Putamen (tissue), 1 donor: ENCODE results near the gene IFNA21.
"Not testable (repeated sequence)": the region's sequence is repeated elsewhere in the genome, so short reads cannot be mapped to it uniquely, and the experiment has no call there.

ENCODE experiments used
- DNase-seq: peaks from one replicate; pipeline ENCODE4 v3.0.0-alpha.2; 2016; ENCODE audit warnings: low spot score

The IFNA21 gene

DNA sequence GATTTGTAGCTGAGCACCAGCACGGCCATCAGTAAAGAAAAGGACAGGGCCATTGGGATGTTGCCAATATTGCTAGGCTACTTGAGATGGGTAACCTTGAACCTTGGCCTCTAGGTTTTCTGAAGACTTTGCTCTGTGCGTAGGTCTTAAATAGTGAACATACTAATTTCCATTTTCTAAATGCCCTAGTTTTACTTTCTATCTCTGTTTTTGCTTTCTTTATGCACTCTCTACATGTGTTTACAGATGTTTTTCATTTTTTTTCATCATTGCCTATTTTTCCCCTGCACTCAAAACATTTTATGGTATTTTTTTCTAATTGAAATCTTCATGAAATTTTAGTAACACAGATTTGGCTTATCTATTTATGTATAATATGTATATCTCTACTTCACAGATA lies at the start of gene IFNA21:
TSS of gene IFNA21 (minus strand) at position 101 of the 400 bp plus-strand sequence. CDS start at position 53, 48 bp downstream.
- DNase-seq = not testable (repeated sequence)

DNA sequence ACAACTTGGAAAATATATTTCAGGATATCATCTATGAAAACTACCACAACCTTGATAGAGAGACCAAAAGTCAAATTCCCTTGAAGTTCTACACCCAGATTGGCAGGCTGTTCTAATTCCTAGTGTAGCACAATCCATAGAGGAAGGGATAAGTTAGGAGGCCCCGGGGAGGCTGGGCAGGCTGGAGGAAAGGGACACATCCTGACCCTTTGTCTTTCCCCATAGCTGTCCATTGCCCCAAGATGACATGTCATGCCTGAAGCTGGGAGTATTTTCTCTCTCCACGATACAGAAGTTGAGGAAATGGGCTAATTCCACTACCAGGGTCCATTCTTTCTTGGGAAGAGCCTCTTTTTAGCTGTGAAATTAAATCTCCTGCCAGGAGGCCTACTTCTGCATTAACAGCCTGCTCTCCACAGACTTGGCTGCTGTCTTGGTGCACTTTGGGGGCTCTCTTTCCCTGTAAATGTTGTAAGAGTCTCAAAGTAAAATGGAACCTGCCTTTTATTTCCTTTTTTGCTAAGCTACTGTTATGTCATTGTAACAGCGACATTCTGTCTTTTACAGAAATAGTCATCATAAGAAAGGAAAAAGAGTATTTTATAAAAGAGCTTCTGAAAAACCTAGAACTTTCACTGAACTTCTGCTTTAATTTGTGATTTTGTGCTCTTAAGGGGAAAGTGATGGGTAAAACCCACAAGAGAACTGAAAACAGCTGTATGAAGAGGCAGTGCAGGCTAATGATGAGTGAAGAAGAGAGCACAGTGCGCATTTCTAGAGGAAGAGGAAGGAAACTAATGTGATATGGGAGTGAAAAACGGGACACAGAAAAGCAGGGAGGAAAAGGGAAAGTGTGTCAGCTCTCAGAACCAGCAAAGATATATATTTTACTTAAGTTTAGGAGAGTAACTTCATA lies 47.2 kb upstream of the IFNA21 start:
- not testable (repeated sequence) for DNase-seq

DNA sequence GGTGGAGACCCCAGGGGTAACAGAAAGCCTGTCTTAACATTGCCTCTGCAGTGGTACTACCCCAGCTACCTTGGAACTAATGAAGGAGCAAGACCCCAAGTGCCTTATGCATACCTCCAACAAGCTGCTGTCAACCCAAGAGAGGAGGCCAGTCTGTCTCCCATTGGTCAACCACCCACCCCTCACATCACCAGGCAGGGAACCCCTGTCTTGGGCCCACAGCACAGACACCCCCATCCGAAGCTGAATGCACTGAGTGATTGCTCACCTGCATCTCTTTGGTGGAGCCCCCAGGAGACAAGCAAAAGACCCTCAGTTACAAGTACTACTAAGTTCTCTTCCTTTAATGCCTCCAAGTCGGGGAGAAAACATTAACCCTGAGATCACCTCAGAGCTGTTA lies 45.7 kb upstream of the IFNA21 start:
- not testable (repeated sequence) for DNase-seq

DNA sequence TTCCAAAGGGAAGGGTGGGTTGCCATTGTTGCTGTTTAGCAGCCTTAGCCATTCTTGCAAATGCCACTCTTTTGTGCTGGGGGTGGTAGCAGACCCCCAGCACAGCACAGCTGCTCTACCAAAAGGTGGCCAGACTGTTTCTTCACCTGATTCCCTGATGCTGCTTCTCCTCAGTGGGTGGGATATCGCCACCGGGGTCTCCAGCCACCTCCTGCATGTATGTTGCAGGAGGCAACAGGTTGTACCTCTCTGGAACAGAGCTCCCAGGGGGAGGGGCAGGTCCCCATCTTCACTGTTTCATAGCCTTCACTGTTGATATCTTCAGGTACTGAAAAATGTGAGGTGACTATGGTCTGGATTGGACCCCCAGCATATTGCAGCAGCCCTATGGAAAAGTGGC lies 44.3 kb upstream of the IFNA21 start:
- DNase-seq = not testable (repeated sequence)

DNA sequence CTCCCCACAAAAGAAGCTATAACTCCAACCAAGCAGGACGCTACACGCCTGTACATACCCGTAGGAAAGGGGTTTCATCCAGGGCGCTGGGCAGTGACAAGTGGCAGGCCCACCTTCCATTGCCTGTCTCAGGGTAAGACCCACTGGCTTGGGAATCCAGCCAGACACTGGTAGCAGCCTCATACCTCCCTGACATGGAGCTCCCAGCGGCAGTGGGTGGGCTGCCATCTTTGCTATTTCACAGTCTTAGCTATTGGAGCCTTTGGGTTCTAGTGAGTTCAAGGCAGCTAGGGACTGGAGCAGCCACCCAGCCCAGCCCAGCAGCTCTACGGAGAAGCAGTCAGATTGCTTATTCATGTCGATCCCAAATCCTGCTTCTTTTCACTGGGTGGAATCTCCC lies 43.9 kb upstream of the IFNA21 start:
- no peak for DNase-seq

DNA sequence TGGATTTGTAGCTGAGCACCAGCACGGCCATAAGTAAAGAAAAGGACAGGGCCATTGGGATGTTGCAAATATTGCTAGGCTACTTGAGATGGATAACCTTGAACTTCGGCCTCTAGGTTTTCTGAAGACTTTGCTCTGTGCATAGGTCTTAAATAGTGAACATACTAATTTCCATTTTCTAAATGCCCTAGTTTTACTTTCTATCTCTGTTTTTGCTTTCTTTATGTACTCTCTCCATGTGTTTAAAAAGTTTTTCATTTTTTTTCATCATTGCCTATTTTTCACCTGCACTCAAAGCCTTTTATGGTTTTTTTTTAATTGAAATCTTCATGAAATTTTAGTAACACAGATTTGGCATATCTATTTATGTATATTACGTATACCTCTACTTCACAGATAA lies 40.6 kb upstream of the IFNA21 start, which contains the start of gene IFNA10:
TSS of gene IFNA10 (minus strand) at position 101 of the 400 bp plus-strand sequence. CDS start at position 55, 46 bp downstream.
- DNase-seq = not testable (repeated sequence)

DNA sequence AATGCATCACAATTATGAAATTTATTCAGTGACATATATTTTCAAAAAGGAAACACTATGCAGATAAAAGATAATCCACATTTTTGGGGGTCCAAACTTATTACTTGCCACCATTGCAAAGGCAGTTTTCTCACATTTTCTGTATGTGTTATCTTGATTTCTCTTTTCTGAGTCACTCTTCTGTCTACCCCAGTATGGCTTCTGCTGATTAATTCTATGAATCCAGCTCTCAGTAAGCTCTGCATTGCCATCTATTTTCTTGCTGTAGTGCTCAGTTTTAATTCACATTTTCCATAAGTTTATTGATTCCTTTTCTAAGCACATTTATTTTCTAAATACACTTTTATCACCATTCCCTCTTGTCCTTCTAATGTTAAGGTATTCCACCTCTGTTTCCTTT lies 38.7 kb upstream of the IFNA21 start:
- no peak for DNase-seq

DNA sequence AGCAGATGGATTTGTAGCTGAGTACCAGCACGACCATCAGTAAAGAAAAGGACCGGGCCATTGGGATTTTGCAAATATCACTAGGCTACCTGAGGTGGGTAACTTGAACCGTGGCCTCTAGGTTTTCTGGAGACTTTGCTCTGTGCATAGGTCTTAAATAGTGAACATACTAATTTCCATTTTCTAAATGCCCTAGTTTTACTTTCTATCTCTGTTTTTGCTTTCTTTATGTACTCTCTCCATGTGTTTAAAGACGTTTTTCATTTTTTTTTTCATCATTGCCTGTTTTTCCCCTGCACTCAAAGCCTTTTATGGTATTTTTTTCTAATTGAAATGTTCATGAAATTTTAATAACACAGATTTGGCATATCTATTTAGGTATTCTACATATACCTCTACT lies 35.6 kb upstream of the IFNA21 start, which contains the start of gene IFNA7:
TSS of gene IFNA7 (minus strand) at position 101 of the 400 bp plus-strand sequence. CDS start at position 61, 40 bp downstream.
- not testable (repeated sequence) for DNase-seq

DNA sequence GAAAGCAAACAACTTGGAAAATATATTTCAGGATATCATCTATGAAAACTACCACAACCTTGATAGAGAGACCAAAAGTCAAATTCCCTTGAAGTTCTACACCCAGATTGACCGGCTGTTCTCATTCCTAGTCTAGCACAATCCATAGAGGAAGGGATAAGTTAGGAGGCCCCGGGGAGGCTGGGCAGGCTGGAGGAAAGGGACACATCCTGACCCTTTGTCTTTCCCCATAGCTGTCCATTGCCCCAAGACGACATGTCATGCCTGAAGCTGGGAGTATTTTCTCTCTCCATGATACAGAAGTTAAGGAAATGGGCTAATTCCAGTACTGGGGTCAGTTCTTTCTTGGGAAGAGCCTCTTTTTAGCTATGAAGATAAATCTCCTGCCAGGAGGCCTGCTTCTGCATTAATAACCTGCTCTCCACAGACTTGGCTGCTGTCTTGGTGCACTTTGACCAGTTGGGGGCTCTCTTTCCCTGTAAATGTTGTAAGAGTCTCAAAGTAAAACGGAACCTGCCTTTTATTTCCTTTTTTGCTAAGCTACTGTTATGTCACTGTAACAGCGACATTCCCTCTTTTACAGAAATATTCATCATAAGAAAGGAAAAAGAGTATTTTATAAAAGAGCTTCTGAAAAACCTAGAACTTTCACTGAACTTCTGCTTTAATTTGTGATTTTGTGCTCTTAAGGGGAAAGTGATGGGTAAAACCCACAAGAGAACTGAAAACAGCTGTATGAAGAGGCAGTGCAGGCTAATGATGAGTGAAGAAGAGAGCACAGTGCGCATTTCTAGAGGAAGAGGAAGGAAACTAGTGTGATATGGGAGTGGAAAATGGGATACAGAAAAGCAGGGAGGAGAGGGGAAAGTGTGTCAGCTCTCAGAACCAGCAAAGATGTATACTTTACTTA lies 28.7 kb upstream of the IFNA21 start:
- peak; percentile 2 for DNase-seq

DNA sequence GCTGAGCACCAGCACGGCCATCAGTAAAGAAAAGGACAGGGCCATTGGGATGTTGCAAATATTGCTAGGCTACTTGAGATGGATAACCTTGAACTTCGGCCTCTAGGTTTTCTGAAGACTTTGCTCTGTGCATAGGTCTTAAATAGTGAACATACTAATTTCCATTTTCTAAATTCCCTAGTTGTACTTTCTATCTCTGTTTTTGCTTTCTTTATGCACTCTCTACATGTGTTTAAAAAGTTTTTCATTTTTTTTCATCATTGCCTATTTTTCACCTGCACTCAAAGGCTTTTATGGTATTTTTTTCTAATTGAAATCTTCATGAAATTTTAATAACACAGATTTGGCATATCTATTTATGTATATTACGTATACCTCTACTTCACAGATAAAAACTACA lies 21.0 kb upstream of the IFNA21 start, which contains the start of gene IFNA4:
TSS of gene IFNA4 (minus strand) at position 101 of the 400 bp plus-strand sequence. CDS start at position 45, 56 bp downstream.
- not testable (repeated sequence) for DNase-seq

DNA sequence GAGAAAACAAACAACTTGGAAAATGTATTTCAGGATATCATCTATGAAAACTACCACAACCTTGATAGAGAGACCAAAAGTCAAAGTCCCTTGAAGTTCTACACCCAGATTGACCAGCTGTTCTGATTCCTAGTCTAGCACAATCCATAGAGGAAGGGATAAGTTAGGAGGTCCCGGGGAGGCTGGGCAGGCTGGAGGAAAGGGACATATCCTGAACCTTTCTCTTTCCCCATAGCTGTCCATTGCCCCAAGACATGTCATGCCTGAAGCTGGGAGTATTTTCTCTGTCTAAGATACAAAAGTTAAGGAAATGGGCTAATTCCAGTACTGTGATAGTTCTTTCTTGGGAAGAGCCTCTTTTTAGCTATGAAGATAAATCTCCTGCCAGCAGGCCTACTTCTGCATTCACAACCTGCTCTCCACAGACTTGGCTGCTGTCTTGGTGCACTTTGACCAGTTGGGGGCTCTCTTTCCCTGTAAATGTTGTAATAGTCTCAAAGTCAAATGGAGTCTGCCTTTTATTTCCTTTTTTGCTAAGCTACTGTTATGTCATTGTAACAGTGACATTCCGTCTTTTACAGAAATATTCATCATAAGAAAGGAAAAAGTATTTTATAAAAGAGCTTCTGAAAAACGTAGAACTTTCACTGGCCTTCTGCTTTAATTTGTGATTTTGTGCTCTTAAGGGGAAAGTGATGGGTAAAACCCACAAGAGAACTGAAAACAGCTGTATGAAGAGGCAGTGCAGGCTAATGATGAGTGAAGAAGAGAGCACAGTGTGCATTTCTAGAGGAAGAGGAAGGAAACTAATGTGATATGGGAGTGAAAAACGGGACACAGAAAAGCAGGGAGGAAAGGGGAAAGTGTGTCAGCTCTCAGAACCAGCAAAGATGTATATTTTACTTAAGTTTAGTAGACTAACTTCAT lies 16.6 kb upstream of the IFNA21 start:
- DNase-seq = not testable (repeated sequence)

DNA sequence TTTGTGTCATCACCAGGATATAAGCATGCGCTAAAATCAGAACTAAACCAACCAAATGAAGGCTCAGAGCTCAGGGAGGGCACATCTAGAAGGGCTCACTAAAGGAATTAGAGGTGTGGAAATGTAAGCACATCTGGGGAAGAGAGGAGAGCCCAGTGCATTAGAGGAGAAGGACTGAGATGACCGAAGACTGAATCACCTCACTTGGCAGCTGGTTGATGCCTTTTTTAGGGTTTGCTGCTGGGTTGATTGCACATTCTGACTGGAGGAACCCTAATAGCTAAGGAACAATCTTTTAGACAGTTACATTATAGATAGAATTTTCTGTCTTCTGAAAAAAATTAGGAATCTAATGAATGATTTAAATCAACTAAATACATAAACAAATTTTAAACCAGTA lies 8.2 kb upstream of the IFNA21 start:
- no peak for DNase-seq

DNA sequence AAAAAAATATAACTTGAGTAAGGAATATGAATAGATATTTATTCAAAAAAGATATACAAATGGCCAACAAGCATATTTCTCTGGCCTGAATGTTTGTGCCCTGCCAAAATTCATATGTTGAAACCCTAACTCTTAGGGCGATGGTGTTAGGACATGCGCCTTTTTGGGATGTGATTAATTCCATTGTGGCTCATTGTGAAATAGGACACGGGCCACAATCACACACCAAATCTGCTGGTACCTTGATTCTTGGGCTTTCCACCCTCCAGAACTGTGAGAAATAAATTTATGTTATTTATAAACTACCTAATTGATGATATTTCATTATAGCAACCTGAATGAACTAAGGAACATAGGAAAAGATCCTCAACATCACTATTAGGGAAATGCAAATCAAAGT lies 5.7 kb upstream of the IFNA21 start:
- DNase-seq = no peak

DNA sequence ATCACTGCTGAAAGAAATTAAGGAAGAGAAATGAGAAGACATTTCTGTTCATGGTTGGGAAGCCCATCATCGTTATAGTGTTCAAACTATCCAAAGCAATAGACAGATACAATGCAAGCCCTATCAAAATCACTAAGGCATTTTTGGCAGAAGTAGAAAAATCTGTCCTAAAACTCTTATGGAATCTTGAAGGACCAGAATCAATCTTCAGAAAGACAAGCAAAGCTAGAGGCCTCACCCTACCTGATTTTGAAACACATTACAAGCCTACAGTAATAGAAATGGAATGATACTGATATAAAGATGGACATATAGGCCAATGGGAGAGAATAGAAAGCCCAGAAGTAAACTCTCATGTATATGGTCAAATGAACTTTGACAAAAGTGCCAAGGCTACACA lies 4.9 kb upstream of the IFNA21 start:
- no peak for DNase-seq

DNA sequence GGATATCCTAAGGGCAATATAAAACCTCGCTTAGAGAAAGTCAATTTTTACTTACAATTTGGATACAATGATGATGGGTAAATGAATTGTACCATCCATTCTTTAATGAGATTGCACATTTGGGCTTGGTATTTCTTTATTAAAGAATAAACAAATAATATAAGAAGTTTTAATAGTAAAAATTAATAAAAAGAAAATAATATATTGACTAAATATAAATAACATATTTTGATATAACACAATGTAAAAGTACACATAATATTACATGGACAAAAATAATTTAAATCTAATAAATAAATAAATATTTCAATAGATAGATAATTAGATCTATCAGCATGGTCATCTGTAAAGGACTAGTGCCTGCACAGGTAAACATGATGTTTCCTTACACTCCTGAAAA lies 944 bp downstream of the IFNA21 start:
- DNase-seq = no peak

DNA sequence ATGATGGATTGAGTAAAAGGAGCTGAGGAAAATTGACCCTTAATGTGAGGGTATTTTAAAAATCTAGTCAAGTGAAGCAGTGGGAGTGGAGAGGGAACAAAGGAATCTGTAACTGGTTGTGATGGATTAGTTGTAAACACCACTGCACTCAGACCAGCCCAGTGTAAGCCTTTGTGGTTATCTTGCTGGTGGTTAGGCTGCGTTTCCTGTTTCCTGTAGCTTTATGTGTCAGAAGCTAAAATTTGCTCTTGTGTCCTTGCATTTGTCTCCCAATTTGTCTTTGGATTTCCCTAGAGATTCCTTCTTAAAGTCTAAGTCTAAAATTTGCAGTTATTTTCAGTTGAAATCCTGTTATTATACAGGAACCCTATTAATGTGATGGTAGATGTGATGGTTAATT lies 6.3 kb downstream of the IFNA21 start:
- no peak for DNase-seq

DNA sequence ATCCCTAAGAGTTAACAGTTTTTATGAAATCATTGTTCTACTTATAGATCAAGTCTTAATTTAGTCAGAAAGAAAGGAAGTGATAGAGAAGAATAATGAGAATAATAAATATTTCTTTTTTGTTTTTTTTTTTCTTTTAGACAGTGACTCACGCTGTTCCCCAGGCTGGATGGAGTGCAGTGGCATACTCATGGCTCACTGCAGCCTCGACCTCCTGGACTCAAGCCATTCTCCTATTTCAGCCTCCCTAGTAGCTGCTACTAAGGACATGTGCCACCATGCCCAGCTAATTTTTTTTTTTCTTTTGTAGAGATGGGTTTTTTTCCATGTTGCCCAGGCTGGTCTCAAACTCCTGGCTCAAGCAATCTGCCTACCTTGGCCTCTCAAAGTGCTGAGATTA lies 11.0 kb downstream of the IFNA21 start:
- no peak for DNase-seq

DNA sequence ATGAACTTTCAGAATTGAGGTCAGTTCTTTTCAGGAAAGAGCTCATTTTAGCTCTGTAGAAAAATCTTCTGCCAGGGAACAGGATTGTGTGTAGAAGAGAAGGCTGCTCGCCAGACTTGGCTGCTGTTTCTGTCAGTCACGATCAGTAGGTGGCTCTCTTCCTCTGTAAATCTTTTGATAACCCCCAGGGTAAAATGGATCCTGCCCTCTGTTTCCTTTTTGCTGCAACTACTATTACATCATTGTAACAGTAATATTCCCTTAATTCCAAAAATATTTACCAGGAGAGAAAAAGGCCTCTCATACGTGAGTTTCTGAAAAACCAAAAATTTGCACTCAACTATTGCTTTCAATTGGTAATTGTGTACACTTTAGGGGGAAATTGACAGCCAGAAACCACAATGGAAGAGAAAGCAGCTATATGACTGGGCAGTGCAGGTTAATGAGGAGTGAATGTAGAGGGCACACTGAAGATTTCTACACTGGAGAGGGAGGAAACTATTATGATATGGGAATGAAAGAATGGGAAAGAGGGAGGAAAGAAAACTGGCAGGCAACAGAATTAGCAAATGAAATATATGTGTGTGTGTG lies 12.3 kb downstream of the IFNA21 start:
- DNase-seq = peak; percentile 5

DNA sequence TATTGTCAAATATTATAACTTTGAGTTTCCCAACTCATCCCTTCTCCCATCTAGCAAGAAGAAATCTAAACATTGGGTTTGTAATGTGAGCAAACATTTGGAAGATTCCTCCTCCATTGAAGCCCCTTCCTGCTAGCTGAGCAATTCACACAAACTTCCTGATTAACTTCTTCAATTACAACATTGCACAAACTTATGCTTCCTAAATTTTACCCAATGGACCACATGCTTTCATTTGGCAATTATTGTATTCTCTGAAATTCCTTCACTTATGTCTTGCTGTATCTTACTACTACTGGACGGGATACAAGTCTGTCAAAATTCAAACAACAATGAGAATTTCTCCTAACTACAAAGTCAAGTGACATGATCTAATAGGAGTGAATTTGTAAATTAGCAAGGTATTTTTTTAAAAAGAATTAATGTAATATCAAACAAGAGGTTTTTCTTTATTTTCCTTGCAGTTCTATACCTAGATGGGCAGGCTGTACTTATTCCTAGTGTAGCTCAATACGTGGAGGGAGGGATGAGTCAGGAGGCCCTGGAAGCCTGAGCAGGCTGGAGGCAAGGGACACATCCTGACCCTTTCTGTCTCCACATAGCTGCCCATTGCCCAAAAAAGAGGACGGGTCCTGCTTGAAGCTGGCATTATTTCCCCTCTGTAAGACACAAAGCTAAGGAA lies 13.0 kb downstream of the IFNA21 start:
- DNase-seq = peak; percentile 0

DNA sequence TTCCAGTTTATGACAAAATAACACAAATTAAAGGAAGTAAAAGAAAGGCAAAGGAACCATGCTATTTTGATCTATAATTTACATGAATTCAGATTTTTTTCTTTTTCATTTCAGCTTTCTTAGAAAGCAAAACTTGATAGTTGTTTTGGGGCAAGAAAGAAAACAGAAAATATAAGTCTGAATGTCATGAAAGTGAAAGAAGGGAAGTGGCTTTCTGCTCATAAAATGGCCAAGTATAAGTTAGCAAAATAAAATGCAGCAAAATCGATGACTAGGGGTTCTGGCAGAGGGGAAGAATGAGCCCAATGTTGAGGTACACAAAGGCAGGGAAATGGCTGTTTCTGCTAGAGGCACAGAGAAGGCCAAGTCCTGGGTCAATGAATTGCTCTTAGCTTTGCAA lies 21.9 kb downstream of the IFNA21 start:
- DNase-seq = no peak
